ENCODE data around the gene WFDC9.
"Not testable (repeated sequence)": the region's sequence is repeated elsewhere in the genome, so short reads cannot be mapped to it uniquely, and the experiment has no call there.

Gene WFDC9

GRCh38 chr20:45589725-45590124 is 41.4 kb downstream of the WFDC9 start:
- no peak for DNase-seq

GRCh38 chr20:45588800-45589199 is 42.3 kb downstream of the WFDC9 start:
- no peak for DNase-seq

GRCh38 chr20:45585986-45586385 is 45.1 kb downstream of the WFDC9 start:
- not testable (repeated sequence) for DNase-seq

- not testable (repeated sequence) for DNase-seq
Observed at GRCh38 chr20:45584294-45584693, 46.8 kb downstream of the WFDC9 start.

- DNase-seq, result no peak
Observed at GRCh38 chr20:45583502-45583901, 47.6 kb downstream of the WFDC9 start.

GRCh38 chr20:45581702-45582101 is 49.4 kb downstream of the WFDC9 start:
- no peak for DNase-seq

GRCh38 chr20:45579184-45579583 is 51.9 kb downstream of the WFDC9 start, which contains the start of gene WFDC8:
Gene WFDC8, minus strand, starts transcription at chr20:45579284. Its CDS starts 37 bp downstream, at chr20:45579247.
- DNase-seq, result no peak

- no peak for DNase-seq
Observed at GRCh38 chr20:45578231-45578630, 52.9 kb downstream of the WFDC9 start.

- DNase-seq, result no peak
Observed at GRCh38 chr20:45576995-45577394, 54.1 kb downstream of the WFDC9 start.

- DNase-seq, result no peak
Observed at GRCh38 chr20:45575931-45576330, 55.2 kb downstream of the WFDC9 start.

- not testable (repeated sequence) for DNase-seq
Observed at GRCh38 chr20:45569650-45570049, 61.4 kb downstream of the WFDC9 start.

- DNase-seq, result no peak
Observed at GRCh38 chr20:45564760-45565276, 66.3 kb downstream of the WFDC9 start.
